Stimulated activated CD8-positive, alpha-beta memory T cell treated with anti-CD3 and anti-CD28 coated beads, Interleukin-2, amount 100 ng/mL, for 1 hour (primary cell): Measurements from ENCODE around the gene TNIK.

ENCODE experiments used
- DNase-seq, 2 donors: peaks; one replicate each; pipeline ENCODE4 v3.0.0-alpha.2; 2020; ENCODE audit warnings: low read depth in 2 of 2

The TNIK gene

DNA sequence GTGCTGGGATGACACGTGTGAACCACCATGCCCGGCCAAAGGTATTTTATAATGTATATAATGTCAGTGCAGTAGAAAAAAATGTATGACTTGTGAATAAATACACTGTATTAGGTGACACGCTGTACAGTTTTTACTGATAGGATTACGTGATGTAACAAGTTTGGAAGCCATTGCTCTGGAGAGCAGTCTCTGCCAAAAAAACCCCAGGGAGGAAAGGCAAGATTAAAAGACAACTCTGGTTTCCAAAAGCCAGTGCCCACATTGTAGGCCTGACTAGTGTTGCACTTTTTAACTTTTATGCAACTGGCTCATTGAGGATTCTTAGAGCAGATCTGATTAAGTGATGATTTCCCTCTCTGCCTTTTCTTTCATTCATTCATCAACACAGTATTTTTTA, 371.7 kb downstream of the TNIK start:
- DNase-seq: no peak

DNA sequence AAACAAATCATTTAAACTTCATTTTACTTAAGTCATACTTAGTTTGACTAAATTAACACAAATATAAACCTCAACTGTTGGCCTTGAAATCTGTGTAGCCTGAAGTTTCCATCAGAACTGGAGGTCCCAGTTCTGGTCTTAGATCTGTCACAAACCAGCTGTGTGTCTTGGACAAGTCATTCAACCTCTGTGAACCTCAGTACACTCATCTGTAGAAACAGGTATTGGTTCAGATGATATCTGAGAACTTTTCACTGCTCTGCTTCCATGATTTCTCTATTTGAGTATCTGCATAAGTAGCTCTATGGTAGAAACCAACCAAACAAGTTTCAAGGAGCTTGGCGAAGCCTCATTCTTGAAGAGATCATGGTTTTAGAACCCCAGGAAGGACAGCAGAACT, 373.3 kb downstream of the TNIK start:
- DNase-seq: no peak

GRCh38 chr3:171077261-171077660, 382.9 kb downstream of the TNIK start:
- DNase-seq: no peak

DNA sequence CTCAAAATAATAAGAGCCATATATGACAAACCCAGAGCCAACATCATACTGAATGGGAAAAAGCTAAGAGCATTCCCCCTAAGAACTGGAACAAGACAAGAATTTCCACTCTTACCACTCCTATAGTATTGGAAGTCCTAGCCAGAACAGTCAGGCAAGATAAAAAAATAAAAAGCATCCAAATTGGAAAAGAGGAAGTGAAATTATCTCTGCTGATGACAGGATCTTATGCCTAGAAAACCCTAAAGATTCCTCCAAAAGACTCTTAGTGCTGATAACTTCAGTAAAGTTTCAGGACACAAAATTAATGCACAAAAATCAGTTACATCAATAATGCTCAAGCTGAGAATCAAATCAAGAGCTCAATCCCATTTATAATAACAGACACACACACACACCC, 387.8 kb downstream of the TNIK start:
- DNase-seq: no peak

DNA sequence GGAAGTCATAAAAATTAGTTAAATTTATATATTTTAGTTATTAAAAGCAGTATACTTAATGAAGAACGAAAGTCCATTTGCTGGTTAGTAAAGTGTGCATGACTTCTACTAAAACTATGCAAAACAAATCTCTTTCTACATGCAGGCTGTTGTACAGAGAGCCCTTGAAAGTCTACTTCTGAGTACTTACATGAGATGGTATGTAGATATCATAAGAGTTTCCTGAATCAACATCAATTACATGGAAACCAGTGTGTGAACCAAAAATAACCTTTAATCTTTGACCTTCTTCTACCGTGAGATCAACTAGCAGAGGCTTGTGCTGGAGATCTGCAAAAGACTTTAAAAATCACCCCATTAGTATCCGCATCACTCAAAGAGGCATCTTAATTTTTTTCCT, 391.5 kb downstream of the TNIK start:
- no peak for DNase-seq

DNA sequence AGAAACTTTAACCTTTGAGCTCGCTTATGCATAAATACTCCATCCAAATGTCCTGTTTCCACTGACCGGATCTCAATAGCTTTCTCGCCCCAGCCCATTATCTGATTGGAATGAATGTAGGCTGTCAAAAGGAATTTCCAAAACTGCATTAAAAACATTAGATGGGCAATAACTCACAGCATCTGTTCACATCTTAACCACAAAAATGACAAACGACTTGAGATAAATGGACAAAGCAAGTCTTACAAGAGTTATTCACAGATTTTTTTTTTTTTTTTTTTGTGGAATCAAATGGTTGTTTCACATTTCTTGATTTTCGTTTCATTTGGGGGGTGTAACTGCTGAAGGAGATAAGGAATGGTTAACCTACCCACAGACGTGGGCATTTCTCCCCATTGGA, 394.0 kb downstream of the TNIK start:
- DNase-seq: no peak

DNA sequence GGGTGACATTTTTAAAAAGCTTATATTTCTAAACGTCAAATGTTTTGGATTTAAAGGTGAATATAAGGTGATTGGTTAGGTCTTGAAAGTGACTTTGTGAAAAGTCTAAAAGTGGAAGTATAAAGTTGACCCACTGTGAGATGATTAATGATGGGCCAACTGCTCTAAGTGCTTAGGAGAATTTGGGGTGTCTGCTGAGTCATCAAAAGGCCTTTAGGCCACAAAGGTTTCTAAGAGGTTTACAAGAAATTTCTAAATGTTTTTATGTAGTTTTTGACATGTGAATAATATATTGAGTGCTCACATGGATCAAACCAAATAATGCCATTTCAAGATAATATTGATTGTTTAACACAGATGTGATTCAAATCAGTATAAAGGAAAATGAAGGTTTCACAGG, 394.5 kb downstream of the TNIK start:
- DNase-seq: no peak

GRCh38 chr3:171064461-171064860, 395.7 kb downstream of the TNIK start:
- no peak for DNase-seq

DNA sequence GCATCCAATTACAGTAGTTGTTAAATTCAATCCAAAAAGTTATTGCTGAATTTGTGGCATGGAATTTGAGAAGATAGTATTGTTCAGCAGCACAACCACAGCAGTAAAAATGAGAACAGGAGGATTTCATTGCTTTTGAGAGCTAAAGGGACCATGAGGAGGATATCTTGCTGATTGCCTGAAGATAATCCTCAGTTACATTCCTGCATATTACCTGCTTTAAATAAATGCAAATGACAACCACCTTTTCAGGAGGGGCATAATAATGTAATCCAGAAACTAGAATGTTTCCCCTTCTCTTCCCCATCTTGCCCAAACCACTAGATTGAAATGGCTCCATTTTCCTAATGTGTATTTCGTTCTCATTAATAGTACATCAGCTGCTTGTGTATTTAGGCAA, 398.5 kb downstream of the TNIK start:
- DNase-seq: no peak

- no peak for DNase-seq
These were observed 400.2 kb downstream of the TNIK start for GRCh38 chr3:171059978-171060377.

DNA sequence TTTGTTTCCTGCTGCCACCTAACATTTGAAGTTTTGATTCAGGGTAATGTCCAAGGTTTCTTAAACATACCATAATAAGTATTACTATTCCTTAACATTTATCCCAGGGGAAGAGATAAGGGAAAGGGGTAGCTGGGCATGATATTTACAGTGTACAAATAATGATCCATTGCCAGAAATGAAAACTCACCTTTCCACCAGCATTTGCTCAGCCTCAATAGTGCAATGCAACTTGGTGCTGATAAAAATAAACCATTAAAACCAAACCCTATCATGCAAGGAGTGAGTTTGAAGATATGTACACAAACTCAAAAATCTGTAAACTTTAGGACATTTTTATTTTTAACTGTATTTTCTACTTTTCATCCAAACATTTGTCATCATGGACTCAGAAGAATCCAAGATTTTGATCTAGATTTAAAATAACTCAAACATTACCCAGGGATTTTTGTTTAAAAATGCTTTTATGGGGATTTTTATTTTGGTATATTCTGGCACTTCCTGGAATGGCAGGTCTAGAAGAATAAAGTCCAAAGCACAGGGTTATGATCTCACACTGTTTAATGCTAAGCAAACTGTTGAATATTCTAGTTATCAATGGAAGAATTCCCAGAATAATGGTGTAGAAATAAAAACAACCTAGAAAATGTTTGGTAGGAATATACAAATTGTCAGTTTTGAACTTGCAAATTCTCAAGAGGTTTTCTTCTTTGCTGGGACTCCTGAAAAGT, 401.2 kb downstream of the TNIK start:
- DNase-seq: no peak

GRCh38 chr3:171058058-171058457, 402.1 kb downstream of the TNIK start:
- no peak for DNase-seq

GRCh38 chr3:171057072-171057471, 403.1 kb downstream of the TNIK start:
- no peak for DNase-seq

- no peak for DNase-seq
These were observed 403.7 kb downstream of the TNIK start for GRCh38 chr3:171056528-171056927.

GRCh38 chr3:171055336-171056178, 404.6 kb downstream of the TNIK start:
- no peak for DNase-seq

GRCh38 chr3:171054921-171055320, 405.3 kb downstream of the TNIK start:
- DNase-seq: no peak

GRCh38 chr3:171054231-171054630, 406.0 kb downstream of the TNIK start:
- no peak for DNase-seq

- DNase-seq: no peak
These were observed 410.3 kb downstream of the TNIK start for GRCh38 chr3:171049861-171050444.

DNA sequence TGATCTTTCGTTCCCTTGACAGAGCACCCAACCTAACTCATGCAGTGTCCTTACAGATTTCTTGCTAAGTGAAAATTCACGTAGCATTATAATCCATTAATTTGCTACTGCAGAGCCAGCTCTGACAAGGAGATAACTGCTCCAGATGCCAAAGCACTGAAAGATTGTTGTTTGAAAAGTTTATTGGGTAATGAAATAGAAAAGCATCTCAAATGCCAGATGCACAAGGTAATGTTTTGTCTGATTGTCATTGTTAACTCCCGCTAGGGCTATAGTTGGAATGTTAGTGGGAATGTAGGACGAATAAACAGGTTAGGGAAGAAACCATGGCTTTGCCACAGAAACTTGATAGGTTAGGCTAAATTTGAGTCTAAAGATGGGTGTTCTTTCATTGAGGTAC, 413.4 kb downstream of the TNIK start:
- DNase-seq: no peak

DNA sequence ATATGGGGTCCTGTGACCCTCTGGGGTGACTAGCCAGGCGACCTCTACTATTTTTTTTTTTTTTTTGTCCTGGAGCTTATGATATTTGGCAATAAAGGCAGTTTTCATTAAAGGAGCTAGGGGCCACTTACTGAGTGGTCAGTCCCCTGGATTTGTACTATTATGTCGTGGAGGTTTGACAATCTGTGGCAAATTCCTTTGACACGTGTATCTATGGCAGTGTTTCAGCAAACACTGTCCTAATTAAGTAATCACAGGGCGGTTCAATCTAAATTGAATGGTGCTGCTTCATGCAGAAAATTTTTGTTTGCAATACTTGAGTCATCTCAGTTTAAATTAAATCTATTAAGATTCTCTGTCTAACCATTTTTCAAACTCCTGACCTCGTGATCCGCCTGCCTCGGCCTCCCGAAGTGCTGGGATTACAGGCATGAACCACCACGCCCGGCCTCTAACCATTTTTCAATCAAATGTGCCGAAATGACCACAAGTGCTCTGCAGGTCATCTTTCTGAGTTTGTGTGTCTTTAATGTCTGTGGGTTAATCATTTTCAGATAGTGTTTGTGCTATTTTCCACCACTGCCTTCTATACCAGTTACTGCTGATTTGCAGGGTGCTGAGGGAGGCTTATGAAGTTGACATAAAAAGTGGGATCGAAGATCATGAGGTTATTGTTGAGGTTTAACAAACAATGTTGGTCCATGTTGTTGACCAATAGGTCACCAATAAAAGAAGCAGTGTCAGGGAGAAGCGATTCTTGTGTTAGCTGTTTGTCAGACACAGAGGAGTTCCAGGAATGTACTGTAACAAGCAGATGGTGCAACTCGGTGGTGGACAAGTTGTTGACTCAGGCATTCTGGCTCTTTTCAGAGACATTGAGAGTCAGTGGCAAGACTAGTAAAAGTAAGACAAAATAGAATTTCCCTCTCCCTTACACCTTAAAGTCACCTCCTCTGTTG, 415.1 kb downstream of the TNIK start:
- DNase-seq: no peak

GRCh38 chr3:171044384-171044783, 415.8 kb downstream of the TNIK start:
- DNase-seq: no peak

GRCh38 chr3:171039674-171040073, 420.5 kb downstream of the TNIK start:
- no peak for DNase-seq
